GM12801 (cell line): ENCODE results near the gene BCL7C.

Experiments
- TF ChIP-seq, protein P1 (sequence below): IDR thresholded peaks from one replicate; pipeline ENCODE4 v1.5.1; 2011; ENCODE audit warnings: control low read depth; ENCODE audit not compliant: insufficient read length; ENCODE audit errors: extremely low read depth

Gene BCL7C

DNA sequence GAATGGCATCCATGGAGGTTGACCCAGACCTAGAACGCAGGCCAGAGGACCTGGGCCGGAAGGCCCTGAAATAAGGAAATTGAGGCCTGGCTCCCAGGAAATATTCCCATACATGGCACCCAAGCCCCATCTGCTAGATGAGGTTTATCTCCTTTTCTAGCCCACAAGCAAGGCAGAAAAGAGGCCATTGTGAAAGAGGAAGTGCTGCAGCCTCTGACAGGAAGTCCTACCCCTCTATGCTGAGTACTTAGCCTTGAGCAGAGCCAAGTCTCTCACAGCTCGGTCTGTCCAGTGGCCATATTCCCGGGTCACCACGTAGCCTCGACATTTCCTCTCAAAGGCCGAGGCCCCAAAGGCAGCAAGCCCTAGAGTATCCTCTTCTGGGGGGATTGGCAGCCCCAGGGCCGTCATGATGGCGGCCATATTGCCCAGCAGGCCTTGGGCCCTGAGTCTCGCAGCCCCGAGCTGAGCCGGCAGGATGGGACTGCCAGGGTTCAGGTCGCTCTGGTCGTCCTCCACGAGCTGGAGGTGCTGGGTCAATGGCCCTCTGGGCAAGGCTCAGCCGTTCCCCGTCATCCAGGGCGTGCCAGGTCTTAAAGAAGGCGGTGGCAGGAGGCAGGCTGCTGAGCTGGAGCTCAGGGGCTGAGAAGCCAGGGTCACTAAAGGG lies 10.4 kb upstream of the BCL7C start:
- TF ChIP-seq, protein P1, sequence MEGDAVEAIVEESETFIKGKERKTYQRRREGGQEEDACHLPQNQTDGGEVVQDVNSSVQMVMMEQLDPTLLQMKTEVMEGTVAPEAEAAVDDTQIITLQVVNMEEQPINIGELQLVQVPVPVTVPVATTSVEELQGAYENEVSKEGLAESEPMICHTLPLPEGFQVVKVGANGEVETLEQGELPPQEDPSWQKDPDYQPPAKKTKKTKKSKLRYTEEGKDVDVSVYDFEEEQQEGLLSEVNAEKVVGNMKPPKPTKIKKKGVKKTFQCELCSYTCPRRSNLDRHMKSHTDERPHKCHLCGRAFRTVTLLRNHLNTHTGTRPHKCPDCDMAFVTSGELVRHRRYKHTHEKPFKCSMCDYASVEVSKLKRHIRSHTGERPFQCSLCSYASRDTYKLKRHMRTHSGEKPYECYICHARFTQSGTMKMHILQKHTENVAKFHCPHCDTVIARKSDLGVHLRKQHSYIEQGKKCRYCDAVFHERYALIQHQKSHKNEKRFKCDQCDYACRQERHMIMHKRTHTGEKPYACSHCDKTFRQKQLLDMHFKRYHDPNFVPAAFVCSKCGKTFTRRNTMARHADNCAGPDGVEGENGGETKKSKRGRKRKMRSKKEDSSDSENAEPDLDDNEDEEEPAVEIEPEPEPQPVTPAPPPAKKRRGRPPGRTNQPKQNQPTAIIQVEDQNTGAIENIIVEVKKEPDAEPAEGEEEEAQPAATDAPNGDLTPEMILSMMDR: no peak

DNA sequence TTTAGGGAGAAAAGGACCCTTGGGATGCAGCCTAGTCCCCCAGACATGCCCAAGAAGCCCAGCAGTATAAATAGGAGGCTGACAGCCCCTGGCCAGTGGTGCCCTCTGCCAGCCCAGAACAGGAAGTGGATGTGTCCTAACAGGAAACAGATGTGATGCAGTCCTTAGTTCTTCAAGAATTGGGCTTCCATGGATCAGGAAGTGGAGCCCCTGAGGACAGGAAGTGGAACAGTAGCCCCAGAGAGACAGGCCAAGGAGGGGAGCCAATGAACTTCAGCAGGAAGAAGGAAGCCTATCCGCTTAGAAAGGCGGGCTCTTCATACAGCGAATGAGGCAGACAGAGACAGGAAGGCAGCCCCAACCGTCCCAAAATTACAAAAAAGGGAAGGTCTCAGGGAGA lies 9.7 kb upstream of the BCL7C start:
- TF ChIP-seq, protein P1: no peak

DNA sequence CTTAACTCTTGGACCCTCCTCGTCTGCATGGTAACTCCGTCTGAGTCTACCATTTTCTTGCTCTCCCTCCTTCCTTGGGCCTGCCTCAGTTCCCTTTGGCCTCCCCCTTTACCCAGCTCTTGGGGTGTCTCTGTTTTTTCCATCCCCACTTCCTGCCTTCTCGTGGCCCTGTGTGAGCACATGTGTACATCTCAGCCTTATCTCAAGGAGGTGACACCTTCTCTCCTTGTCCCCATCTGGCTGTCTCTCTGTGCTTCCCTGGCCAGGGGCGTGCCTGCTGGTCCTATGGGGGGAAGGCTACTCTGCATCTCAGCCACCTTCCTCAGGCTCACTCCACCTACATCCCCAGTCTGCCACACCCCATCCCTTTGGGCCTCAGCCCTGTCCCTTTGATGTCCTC lies 9.1 kb upstream of the BCL7C start:
- TF ChIP-seq, protein P1: no peak

DNA sequence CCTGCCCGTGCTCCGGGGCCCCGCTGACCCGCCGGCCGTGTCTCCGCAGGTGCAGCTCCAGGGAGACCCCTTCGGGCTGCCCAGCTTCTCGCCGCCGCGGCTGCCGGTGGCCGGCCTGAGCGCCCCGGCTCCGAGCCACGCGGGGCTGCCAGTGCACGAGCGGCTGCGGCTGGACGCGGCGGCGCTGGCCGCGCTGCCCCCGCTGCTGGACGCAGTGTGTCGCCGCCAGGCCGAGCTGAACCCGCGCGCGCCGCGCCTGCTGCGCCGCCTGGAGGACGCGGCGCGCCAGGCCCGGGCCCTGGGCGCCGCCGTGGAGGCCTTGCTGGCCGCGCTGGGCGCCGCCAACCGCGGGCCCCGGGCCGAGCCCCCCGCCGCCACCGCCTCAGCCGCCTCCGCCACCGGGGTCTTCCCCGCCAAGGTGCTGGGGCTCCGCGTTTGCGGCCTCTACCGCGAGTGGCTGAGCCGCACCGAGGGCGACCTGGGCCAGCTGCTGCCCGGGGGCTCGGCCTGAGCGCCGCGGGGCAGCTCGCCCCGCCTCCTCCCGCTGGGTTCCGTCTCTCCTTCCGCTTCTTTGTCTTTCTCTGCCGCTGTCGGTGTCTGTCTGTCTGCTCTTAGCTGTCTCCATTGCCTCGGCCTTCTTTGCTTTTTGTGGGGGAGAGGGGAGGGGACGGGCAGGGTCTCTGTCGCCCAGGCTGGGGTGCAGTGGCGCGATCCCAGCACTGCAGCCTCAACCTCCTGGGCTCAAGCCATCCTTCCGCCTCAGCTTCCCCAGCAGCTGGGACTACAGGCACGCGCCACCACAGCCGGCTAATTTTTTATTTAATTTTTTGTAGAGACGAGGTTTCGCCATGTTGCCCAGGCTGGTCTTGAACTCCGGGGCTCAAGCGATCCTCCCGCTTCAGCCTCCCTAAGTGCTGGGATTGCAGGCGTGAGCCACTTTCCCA lies 8.4 kb upstream of the BCL7C start:
- TF ChIP-seq, protein P1: no peak

DNA sequence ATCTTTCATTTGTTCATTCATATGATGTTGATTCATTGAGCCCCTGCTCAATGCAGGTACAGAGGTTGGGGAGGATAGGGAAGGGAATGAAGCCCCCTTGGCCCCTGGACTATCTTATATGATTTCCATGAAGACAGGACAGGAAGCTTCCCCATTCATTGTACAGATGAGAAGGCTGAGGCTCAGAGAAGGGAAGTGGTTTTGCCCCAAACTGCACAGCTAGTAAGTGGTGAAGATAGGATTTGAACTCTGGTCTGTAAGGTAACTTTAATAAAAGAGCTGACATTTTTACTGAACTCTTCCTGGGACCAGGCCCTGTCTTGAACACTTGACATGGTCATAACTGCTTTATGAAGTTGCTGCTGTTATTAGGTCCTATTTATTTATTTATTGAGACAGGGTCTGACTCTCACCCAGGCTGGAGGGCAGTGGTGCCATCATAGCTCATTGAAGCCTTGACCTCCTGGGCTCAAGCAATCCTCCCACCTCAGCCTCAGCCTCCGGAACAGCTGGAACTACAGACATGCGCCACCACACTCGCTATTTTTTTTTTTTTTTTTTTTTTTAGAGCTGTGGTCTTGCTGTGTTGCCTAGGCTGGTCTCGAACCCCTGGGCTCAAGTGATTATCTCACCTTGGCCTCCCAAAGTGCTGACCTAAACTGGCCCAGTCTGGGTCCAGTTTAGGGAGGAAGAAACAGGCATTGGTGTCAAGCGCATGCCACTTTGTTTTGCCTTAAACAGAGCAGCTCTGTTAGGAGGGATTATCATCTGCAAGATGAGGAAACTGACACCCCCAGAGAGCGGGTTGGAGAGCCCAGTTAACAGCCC lies 7.5 kb upstream of the BCL7C start:
- TF ChIP-seq, protein P1: no peak

DNA sequence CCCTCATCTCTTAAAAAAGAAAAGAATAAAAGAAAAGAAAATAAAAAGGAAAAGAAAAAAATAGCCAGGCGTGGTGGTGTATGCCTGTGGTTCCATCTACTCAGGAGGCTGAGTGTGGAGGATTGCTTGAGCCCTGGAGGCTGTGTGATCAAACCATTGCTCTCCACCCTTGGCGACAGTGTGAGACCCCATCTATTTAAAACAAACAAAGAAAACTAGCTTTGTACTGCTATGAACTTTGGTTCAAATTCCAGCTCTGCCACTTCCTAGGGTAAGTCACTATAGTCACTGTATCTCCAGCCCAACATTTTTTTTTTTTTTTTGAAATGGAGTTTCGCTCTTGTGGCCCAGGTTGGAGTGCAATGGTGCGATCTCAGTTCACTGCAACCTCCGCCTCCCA lies 6.7 kb upstream of the BCL7C start:
- TF ChIP-seq, protein P1: no peak

DNA sequence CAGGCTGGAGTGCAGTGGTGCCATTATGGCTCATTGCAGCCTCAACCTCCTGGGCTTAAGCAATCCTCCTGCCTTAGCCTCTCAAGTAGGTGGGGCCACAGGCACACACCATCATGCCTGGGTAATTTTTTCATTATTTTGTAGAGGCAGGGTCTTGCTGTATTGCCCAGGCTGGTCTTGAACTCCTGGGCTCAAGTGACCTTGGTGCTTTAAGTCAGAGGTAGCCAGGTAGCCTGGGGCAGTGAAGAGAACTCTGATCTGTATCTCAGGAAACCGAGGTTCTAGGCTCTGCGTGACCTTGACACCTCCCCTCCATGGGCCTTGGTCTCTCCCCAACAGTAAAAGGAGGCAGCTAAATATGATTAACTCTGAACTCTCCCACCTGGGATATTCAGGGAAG lies 5.9 kb upstream of the BCL7C start:
- TF ChIP-seq, protein P1: no peak
